Mucosa of gallbladder (tissue), 1 donor: ENCODE results near the gene SLC37A4. TPM values are rescaled to one million over a fixed set of nuclear protein-coding genes. Genes with fewer than 3 reads are reported as not detected.
"Not testable (repeated sequence)": the region's sequence is repeated elsewhere in the genome, so short reads cannot be mapped to it uniquely, and the experiment has no call there.

Experiments
- DNase-seq: peaks from one replicate; pipeline ENCODE4 v3.0.0-alpha.2; 2020; ENCODE audit warnings: low spot score
- total RNA-seq: library from RNA; stranded (reverse); gene quantifications from one replicate; pipeline ENCODE4 v1.2.1, GENCODE V29; 2021
- donor health status: DM: no; HTN: no; CAD: no.

The SLC37A4 gene
- total RNA-seq: 64.3 TPM

DNA sequence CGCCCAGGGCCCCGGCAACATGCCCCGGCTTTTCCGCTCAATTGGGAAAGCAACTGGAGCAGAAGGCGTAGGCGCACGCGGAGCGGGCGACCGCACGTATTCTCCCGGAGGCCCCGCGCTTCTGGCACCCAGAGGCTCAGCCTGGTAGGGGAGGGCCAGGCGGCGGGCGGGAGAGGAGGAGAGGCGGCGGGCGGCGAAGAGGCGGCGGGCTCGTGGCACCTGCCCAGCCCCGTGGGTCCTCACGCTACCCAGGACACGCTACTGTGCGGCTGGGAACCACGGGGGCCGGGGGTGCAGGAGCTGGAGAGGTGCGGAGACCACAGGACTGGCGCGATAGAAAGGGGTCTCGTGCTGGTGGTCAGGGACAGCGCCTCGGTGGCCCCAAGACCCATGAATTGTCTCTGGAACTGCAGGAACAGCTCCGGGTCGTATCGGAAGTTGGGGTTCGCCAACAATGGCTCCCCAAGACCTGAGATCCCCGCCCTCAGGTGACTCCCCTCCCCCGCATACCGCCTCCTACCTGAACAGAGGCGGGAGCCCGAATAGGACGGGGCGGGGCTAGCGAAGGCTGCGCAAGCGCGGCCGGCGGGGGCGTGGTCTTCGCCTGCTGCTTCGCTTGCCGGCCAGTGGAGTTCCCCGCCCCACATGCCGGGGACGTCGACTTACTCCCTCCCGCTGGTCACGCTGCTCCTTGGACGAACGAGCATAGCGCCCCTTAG, at the start of gene SLC37A4:
SLC37A4 (minus strand) TSS at position 549 of the 719 bp plus-strand sequence.
- peak; percentile 98 for DNase-seq

DNA sequence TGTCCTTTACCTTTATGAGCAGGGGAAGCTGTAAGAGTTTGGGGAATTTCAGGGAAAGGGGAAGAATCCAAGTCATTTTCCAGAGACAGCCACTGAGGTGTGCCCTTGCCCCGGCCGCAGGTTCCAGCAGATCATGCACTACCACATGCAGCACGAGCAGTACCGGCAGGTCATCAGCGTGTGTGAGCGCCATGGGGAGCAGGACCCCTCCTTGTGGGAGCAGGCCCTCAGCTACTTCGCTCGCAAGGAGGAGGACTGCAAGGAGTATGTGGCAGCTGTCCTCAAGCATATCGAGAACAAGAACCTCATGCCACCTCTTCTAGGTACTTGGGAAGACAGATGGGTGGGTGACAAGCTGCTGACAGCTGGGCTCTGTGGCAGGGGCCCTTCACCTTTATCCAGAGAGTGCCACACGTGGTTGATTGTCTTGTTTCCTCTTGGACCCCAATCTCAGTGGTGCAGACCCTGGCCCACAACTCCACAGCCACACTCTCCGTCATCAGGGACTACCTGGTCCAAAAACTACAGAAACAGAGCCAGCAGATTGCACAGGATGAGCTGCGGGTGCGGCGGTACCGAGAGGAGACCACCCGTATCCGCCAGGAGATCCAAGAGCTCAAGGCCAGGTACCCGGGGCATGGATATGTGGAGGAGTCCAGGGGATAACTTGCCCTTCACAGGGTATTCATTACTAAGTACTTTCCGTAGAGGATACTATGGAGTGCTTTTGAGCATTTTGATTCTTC, 48.2 kb upstream of the SLC37A4 start:
- no peak for DNase-seq

DNA sequence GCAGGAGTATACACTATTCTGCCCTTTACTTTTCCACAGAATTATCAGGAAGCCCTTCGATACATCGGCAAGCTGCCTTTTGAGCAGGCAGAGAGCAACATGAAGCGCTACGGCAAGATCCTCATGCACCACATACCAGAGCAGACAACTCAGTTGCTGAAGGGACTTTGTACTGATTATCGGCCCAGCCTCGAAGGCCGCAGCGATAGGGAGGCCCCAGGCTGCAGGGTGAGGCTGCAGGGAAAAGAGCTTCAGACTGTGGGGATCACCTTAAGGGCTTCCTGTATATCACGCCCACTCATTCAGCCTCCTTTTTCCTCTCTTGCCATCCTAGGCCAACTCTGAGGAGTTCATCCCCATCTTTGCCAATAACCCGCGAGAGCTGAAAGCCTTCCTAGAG, 47.2 kb upstream of the SLC37A4 start:
- DNase-seq: no peak

DNA sequence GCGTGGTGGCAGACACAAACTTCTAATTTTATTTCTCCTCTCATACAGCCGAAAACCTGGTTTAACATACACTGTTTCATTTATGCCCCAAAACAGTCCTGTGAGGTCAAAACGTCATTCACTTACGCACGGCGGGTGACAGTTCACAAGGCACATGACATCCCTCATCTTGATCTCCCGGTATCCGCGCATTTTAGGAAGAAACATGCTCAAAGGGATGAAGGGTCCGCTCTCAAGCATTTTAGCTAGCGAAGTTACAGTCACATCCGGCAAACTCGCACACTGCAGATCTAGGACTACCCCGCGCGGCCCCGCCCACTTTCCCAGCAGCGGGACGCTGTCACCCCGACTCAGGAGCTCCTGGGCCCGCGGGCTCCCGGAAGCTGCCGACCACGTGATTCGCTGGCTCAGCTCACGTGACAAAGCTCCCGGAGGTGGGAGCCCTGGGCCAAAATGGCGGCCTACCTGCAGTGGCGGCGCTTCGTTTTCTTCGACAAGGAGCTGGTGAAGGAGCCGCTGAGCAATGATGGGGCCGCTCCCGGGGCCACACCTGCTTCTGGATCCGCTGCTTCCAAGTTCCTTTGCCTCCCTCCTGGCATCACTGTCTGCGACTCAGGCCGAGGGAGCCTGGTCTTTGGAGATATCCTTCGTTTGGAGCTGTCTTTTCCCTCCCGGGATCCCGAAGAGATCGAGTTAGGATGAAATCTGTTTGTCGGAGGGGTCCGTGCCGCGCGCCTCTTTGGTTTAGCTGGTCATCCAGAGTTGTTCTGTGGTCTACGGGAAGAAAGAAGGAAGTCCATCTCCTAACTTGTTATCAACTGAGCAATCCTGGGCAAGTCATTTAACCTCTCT, 36.9 kb upstream of the SLC37A4 start, which contains the start of gene VPS11:
VPS11 (plus strand) TSS at position 448 of the 852 bp plus-strand sequence; CDS start at position 454, 6 bp downstream.
- peak; percentile 98 for DNase-seq

DNA sequence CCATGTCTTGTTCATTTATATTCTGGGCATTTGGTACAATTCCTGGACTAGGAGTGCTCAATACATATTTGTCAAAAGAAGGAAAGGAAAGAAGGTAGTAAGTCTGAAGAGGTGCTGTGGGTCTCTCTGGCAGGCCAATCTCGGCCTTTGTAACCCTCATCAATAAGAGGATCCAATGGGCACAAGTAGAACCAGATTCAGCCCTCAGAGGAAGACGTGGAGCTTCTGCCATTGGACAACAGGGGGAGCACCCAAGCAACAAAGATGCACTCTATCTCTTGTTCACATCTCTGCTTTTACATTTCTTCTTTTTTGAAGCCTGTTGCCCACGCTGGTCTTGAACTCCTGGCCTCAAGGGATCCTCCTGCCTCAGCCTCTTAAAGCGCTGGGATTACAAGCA, 34.7 kb upstream of the SLC37A4 start:
- DNase-seq: no peak

DNA sequence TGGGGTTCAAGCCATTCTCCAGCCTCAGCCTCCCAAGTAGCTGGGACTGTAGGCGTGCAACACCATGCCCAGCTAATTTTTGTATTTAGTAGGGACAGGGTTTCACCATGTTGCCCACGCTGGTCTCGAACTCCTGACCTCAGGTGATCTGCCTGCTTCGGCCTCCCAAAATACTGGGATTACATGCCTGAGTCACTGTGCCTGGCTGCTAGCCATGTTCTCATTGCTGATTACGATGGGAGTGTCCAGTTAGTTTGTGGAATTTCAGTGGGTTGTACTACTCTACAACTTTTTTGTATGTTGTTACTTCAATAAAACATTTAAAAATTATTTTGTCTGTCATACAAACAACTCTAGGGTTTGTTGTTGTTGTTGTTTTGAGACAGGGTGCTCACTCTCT, 32.1 kb upstream of the SLC37A4 start:
- no peak for DNase-seq

DNA sequence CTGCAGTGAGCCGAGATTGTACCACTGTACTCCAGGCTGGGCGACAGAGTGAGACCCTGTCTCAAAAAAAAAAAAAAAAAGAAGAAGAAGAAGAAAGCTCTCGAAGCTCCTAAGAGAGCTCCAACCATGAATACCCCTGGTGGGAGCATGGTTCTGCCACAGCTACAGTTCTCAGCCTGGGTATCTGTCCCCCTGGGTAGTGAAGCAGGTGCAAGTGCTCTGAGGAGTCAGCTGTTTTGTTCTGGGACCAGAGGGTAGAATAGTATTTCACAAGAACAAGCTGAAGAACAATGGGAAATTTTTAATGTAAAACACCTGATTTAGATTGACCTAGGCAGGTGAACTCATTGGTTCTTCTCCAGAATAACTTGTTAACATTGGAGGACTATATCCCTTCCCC, 30.6 kb upstream of the SLC37A4 start:
- DNase-seq: no peak

DNA sequence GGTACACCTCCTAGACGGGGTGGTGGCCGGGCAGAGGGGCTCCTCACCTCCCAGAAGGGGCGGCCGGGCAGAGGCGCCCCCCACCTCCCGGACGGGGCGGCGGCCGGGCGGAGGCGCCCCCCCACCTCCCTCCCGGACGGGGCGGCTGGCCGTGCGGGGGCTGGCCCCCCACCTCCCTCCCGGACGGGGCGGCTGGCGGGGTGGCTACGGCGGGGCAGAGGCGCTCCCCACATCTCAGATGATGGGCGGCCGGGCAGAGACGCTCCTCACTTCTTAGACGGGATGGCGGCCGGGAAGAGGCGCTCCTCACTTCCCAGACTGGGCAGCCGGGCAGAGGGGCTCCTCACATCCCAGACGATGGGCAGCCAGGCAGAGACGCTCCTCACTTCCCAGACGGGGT, 28.5 kb upstream of the SLC37A4 start:
- not testable (repeated sequence) for DNase-seq

DNA sequence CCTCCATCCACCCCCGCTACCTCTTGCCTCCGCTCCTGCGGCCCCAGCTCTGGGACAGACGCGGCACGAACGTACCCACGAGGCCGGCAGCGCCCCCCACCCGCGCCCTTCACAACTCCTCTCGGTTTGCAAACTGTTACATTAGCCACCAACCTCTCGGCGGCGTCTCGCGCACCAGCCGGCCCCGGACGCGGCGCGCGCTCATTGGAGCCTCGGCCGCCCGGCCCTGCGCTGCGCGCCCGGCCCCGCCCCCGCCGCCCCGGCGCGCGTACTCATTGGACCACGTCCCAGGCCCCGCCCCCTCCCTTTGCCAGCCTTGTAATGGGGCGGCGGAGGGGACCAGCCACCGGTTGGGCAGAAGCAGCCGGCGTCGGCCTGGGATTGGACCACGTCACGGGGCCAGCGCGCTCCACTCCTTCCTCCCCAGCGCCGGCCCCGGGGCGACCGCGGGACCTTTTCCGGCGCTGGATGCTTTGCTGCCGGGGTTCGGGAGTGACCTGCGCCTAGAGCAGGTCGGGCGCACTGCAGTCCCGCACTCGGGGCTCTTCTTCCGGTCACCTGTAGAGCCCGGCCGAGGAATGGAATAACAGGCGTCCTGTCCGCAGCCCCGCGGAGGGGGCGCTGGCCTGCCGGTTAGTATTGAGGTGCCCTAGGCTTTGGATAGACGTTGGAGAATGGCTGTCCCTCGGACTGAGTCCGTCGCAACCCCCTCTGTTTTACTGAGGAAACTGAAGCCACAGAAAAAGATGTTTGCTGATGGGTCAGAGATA, 26.5 kb upstream of the SLC37A4 start, which contains the start of gene HYOU1:
HYOU1 (minus strand) TSS at position 206 of the 770 bp plus-strand sequence. CDS start 1,045 bp downstream, outside the sequence.
- peak; percentile 99 for DNase-seq

DNA sequence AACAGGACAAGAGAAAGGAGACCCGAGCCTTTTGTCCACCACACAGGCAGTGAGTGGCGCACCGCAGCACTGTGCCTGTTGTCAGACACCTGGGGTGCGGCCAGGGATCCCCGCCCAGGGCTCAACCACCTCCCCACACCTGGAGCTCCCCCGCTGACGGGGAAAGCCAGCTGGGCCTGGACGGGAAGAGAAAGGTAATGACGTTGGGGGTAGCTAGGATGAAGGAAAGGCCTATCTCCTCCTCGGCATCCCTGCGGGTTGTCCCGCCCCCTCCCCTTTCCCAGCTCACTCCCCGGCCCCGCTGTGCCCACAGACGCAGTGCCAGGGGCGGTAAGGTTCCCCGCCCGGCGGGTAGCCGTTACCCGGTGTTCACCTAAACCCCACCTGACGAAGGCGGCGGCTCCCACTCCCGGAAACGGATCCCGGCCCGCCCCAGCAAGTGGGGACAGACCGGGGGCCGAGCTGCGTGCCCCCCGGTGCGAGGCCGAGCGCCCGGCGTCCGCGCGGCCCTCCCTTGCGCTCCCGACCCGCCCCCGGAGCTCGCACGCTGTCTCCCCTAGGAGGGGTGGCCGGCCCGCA, 25.8 kb upstream of the SLC37A4 start:
- peak; percentile 17 for DNase-seq

DNA sequence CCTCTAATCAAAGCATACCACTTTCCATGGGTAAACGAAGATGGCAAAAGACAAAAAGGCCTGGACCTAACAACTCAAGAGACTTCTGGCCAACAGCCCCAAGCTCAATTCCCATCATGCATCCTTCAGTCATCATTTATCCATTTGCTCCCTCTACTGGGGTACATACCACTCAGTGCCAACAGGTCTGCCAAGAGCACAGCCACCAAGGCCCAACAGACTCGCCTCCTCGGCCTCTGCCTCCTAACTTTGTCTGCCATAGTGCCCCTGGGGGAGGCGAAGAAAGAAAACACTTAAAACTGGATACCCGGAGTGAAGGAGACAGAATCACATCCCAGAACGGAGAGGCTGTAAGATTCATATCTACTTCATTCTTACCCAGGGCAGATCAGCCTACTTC, 25.2 kb upstream of the SLC37A4 start:
- no peak for DNase-seq

DNA sequence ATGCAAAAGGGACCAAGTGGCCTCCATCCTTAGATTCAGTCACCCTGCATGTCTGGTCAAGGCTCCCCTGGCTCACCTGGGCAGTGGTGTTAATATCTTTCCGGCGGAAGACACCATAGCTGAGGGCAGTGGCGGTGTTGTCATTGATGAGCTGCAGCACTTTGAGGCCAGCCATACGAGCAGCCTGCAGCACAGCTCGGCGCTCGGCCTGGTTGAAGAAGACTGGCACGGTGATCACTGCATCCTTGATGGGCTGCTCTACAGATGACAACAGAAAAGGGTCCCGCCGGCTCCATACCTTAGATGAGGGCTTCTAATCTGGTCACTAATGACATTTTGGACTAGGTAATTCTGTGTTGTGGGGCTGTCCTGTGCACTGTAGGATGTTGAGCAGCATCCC, 23.7 kb upstream of the SLC37A4 start:
- DNase-seq: no peak

DNA sequence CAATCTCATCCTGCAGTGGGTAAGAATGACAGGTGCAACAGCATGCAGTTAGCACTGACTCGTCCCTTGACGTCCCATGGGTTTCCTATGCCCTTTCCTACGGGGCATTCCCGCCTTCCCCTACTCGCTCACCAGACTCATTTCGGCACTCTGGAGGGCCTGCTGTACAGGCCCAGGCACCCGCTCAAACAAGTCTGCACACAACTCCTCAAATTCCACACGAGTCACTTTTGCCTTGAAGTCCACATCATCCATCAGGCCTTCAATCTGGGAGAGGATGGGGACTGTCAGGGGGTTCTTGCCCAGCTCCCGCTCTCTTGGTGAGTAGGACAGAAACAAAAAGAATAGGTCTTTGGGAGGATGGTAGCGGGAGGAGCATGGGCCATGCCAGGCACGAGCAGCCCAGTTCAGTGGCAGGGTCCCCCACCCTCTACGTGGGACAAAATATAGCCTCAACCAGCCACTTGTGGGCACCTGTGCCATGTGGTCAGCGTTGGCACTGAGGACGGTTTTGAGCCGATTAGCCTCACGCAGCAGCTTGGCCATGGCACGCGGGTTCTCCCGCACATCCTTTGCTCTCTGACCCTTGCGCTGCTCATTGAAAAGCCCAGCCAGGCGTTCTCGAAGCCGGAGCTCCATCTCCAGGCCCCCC, 21.6 kb upstream of the SLC37A4 start:
- no peak for DNase-seq

DNA sequence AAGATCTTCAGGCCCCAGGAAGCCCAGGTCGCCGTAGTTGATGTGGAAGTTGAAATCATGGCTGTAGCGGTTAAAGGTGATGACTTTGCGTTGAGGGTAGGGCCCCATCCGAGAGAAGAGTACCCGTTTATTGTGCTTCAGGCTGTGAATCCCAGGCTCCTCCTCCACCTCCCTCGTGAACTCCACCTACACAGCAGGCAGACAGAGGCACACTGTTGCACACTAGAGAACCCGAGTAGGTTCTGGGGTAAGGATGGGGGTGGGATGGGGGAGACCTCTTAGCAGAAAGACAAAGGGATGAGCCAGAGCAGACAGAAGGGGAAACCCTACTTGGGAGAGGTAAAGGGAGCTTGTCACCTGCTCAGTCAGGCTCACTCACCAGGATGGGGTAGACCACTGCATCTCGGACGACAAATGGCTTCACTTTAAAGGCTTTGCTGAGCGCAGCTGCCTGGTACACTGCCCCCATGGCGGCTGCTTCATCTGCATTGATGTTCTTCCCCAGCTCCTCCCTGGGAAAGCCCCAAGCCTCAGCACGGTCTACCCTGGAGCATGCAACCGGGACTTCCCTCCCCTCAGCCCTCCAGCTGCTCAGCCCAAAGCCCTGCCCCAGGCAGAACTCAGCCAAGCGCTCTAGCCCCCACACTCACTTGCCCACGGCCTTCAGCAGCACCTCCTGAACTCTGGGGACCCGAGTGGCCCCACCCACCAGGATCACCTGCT, 20.9 kb upstream of the SLC37A4 start:
- no peak for DNase-seq

DNA sequence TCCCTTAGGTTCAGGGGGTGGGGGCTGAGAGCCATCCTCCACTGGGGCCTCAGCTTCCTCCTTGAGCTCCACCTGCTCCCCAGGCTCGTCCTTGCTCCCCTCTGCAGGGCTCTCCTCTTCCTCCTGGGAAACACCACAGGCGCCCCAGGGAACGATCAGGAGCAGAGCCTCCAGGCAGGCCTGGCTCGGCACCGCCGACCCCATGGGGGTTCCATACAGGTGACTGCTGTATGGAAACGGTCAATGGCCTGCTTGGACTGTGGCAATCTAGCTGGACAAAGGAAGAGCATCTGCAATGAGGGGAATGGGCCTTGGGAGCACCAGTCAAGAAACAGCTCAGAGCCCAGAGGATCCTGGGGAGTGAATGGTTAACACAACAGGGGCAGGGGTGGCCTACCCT, 18.4 kb upstream of the SLC37A4 start:
- no peak for DNase-seq

DNA sequence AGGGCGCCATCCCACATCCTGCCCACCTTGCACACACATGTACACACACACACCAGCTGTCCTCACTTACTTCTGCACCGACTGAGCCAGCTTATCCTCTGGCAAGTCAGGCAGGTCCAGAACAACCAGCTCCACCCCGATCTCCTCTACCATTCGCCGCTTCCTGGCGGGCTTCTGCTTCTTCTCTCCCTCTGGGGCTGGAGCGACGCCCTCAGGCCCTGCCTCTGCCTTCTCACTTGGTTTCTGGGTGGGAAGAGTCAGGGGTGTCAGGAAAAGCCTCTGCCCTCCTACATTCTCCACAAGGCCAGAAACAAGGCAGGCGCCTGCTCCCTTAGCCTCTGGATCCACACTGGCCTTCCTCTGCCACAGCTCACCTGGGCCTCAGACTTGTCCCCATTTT, 18.0 kb upstream of the SLC37A4 start:
- DNase-seq: no peak

DNA sequence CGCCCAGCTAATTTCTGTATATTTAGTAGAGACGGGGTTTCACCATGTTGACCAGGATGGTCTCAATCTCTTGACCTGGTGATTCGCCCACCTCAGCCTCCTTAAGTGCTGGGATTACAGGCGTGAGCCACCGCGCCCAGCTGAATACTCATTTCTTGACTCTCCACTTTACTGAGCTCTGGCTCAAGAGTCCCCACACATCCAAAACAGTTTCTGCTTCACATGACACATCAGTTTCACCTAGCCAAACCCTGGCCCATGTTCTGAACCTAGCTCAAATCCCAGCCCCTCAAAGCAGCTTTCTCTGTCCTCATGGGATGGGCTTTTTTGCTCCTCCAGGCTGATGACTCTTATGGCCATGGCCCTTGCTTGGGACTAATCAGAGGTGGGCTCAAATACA, 16.5 kb upstream of the SLC37A4 start:
- no peak for DNase-seq

DNA sequence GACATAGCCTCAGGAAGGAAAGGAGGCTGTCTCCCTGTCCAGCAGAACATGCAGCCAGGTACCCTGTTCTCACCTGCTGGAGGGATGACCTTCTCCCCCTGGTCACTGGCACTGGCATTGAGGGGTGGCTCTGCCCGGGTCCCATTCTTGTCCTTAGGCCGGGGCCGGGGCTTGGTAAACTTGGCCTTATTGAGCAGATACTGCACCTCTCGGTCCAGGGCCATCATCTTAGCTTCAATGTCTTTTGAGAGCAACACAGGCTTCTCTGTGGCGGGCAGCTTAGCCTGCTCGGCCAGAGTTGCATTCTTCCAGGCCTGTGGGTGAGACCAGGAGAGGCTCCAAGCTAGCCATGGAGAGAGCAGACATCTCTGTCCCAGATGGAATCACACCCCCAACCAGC, 15.8 kb upstream of the SLC37A4 start:
- no peak for DNase-seq

DNA sequence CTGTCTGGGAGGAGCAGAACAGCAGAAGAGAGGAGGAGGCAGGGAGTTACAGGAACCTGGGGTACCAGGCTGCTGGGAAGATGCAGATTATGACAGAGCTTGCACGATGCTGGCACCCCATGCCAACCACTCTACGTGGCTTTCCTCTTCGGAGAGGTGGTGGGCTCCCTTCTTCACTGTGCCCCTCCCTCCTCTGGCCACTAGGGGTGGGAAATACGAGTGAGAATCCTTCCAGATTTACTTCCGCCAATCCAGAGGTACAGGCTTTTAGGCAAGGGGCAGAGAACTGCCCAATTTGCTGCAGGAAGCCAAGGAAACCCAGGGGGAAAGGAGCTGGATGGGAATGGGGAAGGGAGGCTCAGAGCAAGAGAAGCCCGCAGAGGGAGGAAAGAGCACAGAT, 14.0 kb upstream of the SLC37A4 start:
- no peak for DNase-seq

DNA sequence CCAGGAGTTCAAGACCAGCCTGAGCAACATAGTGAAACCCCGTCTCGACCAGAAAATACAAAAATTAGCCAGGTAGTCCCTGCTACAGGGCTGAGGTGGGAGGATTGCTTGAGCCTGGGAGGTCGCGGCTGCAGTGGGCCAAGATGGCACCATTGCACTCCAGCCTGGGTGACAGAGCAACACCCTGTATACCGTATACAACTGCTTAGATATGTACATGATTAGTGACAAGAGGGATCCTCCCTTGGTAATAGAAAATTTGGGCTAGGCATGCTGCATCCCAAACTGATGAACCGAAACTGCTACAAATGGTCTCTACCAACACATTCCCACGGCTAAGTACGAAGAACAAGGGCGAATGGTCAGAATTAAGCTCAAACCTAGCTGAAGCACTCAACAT, 12.2 kb upstream of the SLC37A4 start:
- no peak for DNase-seq
